ENCODE measurements around the gene ADPRHL1.

The ADPRHL1 gene

GRCh38 chr13:113489171-113489548 lies 35.9 kb upstream of the ADPRHL1 start:
- peak; percentile 44 for DNase-seq (ENCODE audit: low read depth)
- peak overlapping the region; percentile 82 for H3K4me3 ChIP-seq (ENCODE audit: low read depth, low read length)
- TF ChIP-seq, protein P1, sequence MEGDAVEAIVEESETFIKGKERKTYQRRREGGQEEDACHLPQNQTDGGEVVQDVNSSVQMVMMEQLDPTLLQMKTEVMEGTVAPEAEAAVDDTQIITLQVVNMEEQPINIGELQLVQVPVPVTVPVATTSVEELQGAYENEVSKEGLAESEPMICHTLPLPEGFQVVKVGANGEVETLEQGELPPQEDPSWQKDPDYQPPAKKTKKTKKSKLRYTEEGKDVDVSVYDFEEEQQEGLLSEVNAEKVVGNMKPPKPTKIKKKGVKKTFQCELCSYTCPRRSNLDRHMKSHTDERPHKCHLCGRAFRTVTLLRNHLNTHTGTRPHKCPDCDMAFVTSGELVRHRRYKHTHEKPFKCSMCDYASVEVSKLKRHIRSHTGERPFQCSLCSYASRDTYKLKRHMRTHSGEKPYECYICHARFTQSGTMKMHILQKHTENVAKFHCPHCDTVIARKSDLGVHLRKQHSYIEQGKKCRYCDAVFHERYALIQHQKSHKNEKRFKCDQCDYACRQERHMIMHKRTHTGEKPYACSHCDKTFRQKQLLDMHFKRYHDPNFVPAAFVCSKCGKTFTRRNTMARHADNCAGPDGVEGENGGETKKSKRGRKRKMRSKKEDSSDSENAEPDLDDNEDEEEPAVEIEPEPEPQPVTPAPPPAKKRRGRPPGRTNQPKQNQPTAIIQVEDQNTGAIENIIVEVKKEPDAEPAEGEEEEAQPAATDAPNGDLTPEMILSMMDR (conservative IDR thresholded peaks at IDR 0.05; ENCODE audit: low read depth, low read length): no peak

GRCh38 chr13:113488283-113488682 lies 35.0 kb upstream of the ADPRHL1 start:
- no peak overlapping the region for H3K4me3 ChIP-seq (ENCODE audit: low read depth, low read length)
- DNase-seq (ENCODE audit: low read depth): no peak
- TF ChIP-seq, protein P1 (conservative IDR thresholded peaks at IDR 0.05; ENCODE audit: low read depth, low read length): no peak

GRCh38 chr13:113486698-113487097 lies 33.4 kb upstream of the ADPRHL1 start:
- no peak for DNase-seq (ENCODE audit: low read depth)
- H3K4me3 ChIP-seq (ENCODE audit: low read depth, low read length): no peak overlapping the region
- TF ChIP-seq, protein P1 (conservative IDR thresholded peaks at IDR 0.05; ENCODE audit: low read depth, low read length): no peak

- DNase-seq (ENCODE audit: low read depth): no peak
- TF ChIP-seq, protein P1 (conservative IDR thresholded peaks at IDR 0.05; ENCODE audit: low read depth, low read length): no peak
These were observed 32.3 kb upstream of the ADPRHL1 start for GRCh38 chr13:113485545-113485944.

GRCh38 chr13:113483504-113484293 lies 30.4 kb upstream of the ADPRHL1 start:
- no peak overlapping the region for H3K4me3 ChIP-seq (ENCODE audit: low read depth, low read length)
- TF ChIP-seq, protein P1 (conservative IDR thresholded peaks at IDR 0.05; ENCODE audit: low read depth, low read length): no peak
- DNase-seq (ENCODE audit: low read depth): no peak

More at GRCh38 chr13:113485545-113485944, 32.3 kb upstream of the ADPRHL1 start:
- H3K4me3 ChIP-seq (ENCODE audit: low read depth, low read length): no peak overlapping the region

- no peak for DNase-seq (ENCODE audit: low read depth)
- TF ChIP-seq, protein P1 (conservative IDR thresholded peaks at IDR 0.05; ENCODE audit: low read depth, low read length): no peak
- H3K4me3 ChIP-seq (ENCODE audit: low read depth, low read length): no peak overlapping the region
These were observed 29.8 kb upstream of the ADPRHL1 start for GRCh38 chr13:113483081-113483480.

GRCh38 chr13:113479179-113479578 lies 25.9 kb upstream of the ADPRHL1 start:
- TF ChIP-seq, protein P1 (conservative IDR thresholded peaks at IDR 0.05; ENCODE audit: low read depth, low read length): no peak
- no peak overlapping the region for H3K4me3 ChIP-seq (ENCODE audit: low read depth, low read length)
- no peak for DNase-seq (ENCODE audit: low read depth)

All from choroid plexus epithelial cell (primary cell).